Neural cell (in vitro differentiated cells): Measurements from ENCODE around the gene C1S.

Experiments
- CTCF ChIP-seq: fragments of 450-650 bp; IDR thresholded peaks from 2 replicates; pipeline ENCODE4 v1.5.1; 2014; ENCODE audit warnings: antibody characterized with exemption, mild to moderate bottlenecking, moderate library complexity; ENCODE audit not compliant: poor library complexity, severe bottlenecking
- EP300 ChIP-seq: fragments of 450-650 bp; conservative IDR thresholded peaks from 2 replicates; pipeline ENCODE4 v1.6.1; 2014; ENCODE audit warnings: antibody characterized with exemption, mild to moderate bottlenecking, moderate library complexity; ENCODE audit not compliant: poor library complexity, severe bottlenecking
- EZH2 ChIP-seq: fragments of 200-600, 300-800 bp; shearing (Covaris generic), sonication (generic); IDR thresholded peaks from 2 replicates; pipeline ENCODE4 v1.6.1; 2014; ENCODE audit warnings: antibody characterized with exemption, low read length, borderline replicate concordance, mild to moderate bottlenecking; ENCODE audit not compliant: insufficient read depth, poor library complexity, severe bottlenecking
- MXI1 ChIP-seq: fragments of 450-650 bp; conservative IDR thresholded peaks from 2 replicates; pipeline ENCODE4 v1.6.1; 2014; ENCODE audit warnings: antibody characterized with exemption, mild to moderate bottlenecking; ENCODE audit not compliant: poor library complexity, severe bottlenecking
- POLR2AphosphoS5 ChIP-seq: IDR thresholded peaks from 2 replicates; pipeline ENCODE4 v1.6.1; 2012
- RAD21 ChIP-seq: fragments of 450-650 bp; conservative IDR thresholded peaks from 2 replicates; pipeline ENCODE4 v1.6.1; 2014; ENCODE audit warnings: antibody characterized with exemption, mild to moderate bottlenecking, moderate library complexity
- REST ChIP-seq: IDR thresholded peaks from 2 replicates; pipeline ENCODE4 v1.6.1; 2012; ENCODE audit warnings: borderline replicate concordance
- SMC3 ChIP-seq: fragments of 450-650 bp; conservative IDR thresholded peaks from 2 replicates; pipeline ENCODE4 v1.6.1; 2014; ENCODE audit warnings: antibody characterized with exemption, mild to moderate bottlenecking, moderate library complexity; ENCODE audit not compliant: poor library complexity
- TAF1 ChIP-seq: IDR thresholded peaks from 2 replicates; pipeline ENCODE4 v1.6.1; 2012; ENCODE audit warnings: low read depth

GRCh38 chr12:7110661-7111060 is 50.1 kb downstream of the C1S start:
- TF ChIP-seq EP300 (no peak), CTCF (no peak), RAD21 (no peak), EZH2 (no peak), MXI1 (no peak), POLR2AphosphoS5 (no peak), REST (no peak), TAF1 (no peak), SMC3 (no peak)
